Hepatocyte (in vitro differentiated cells): Measurements from ENCODE around the gene MSMO1.

Source experiments
- EZH2 ChIP-seq: fragments of 200-600 bp; sonication (generic); IDR thresholded peaks from 2 replicates; pipeline ENCODE4 v1.6.1; 2016; ENCODE audit warnings: antibody characterized with exemption, mild to moderate bottlenecking, borderline replicate concordance
- EZH2phosphoT487 ChIP-seq: fragments of 200-600 bp; sonication (generic); IDR thresholded peaks from one replicate; pipeline ENCODE4 v1.6.1; 2018; ENCODE audit warnings: antibody characterized with exemption, mild to moderate bottlenecking, low read depth, moderate library complexity; ENCODE audit not compliant: unreplicated experiment, severe bottlenecking
- TF ChIP-seq, protein P1 (sequence below): fragments of 200-600 bp; sonication (generic); IDR thresholded peaks from 2 replicates; pipeline ENCODE4 v1.5.1; 2016; ENCODE audit warnings: antibody characterized with exemption, mild to moderate bottlenecking; ENCODE audit not compliant: poor library complexity

- TF ChIP-seq, protein P1, sequence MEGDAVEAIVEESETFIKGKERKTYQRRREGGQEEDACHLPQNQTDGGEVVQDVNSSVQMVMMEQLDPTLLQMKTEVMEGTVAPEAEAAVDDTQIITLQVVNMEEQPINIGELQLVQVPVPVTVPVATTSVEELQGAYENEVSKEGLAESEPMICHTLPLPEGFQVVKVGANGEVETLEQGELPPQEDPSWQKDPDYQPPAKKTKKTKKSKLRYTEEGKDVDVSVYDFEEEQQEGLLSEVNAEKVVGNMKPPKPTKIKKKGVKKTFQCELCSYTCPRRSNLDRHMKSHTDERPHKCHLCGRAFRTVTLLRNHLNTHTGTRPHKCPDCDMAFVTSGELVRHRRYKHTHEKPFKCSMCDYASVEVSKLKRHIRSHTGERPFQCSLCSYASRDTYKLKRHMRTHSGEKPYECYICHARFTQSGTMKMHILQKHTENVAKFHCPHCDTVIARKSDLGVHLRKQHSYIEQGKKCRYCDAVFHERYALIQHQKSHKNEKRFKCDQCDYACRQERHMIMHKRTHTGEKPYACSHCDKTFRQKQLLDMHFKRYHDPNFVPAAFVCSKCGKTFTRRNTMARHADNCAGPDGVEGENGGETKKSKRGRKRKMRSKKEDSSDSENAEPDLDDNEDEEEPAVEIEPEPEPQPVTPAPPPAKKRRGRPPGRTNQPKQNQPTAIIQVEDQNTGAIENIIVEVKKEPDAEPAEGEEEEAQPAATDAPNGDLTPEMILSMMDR, result no peak
- TF ChIP-seq EZH2phosphoT487, result no peak
- TF ChIP-seq EZH2, result no peak
These were observed 39.6 kb downstream of the MSMO1 start for GRCh38 chr4:165367040-165367439.
